Testis (tissue), 3 donors: ENCODE data around the gene EMILIN3. TPM values are rescaled to one million over a fixed set of nuclear protein-coding genes. Genes with fewer than 3 reads are reported as not detected.

Experiments
- DNase-seq: peaks from one replicate; pipeline ENCODE4 v3.0.0-alpha.2; 2019
- H3K27ac ChIP-seq, 2 donors: fragments of 200-600 bp; sonication (generic); one replicate each; pipeline ENCODE4 v1.5.1; 2019
- H3K27me3 ChIP-seq: fragments of 200-600 bp; sonication (generic); one replicate; pipeline ENCODE4 v1.5.1; 2019
- H3K36me3 ChIP-seq: fragments of 200-600 bp; sonication (generic); one replicate; pipeline ENCODE4 v1.5.1; 2017; ENCODE audit warnings: low read depth; ENCODE audit errors: missing control alignments
- H3K4me1 ChIP-seq: fragments of 200-600 bp; sonication (generic); one replicate; pipeline ENCODE4 v1.5.1; 2019
- H3K4me3 ChIP-seq, 2 donors: fragments of 200-600 bp; sonication (generic); one replicate each; pipeline ENCODE4 v1.5.1; 2017 to 2019
- H3K9me3 ChIP-seq: fragments of 200-600 bp; sonication (generic); one replicate; pipeline ENCODE4 v1.5.1; 2017
- POLR2A ChIP-seq: fragments of 450-650 bp; IDR thresholded peaks from one replicate; pipeline ENCODE4 v1.6.1; 2017; ENCODE audit warnings: antibody characterized with exemption, mild to moderate bottlenecking, moderate library complexity
- WGBS, 2 donors: methylation state at CpG; one replicate each; pipeline ENCODE4 v1.1.5; 2018; 5-methylcytosine and 5-hydroxymethylcytosine counted together
- intact Hi-C: fragments of 100-400 bp; cut with DNase I; formaldehyde crosslinking; loops from one replicate; pipeline ENCODE4 v1.15.1; 2023; ENCODE audit warnings: low total_unique reads
- polyA plus RNA-seq: library from polyadenylated mRNA; stranded (reverse); fragments of 350-450 nt; fragmentation: Illumina TruSeq; extraction: RNeasy Lipid Tissue Mini Kit (QIAGEN cat#74804); gene quantifications from one replicate; pipeline ENCODE4 v1.2.3, GENCODE V29; 2014; ENCODE audit warnings: low read depth, low replicate concordance; ENCODE audit not compliant: insufficient read depth
- total RNA-seq, 2 donors: library from RNA; depleted of rRNA; stranded (reverse); fragments of >200 nt; gene quantifications; one replicate each; pipeline ENCODE4 v1.2.3, GENCODE V29; 2016
- TF ChIP-seq, protein P1 (sequence below), 3 experiments: fragments of 450-650 bp in 2 of 3; fragments of 200-600 bp in 1 of 3; sonication (generic) in 1 of 3; IDR thresholded peaks; one replicate each; pipeline ENCODE4 v1.5.1; 2016 to 2019; ENCODE audit warnings: antibody characterized with exemption in 3 of 3, mild to moderate bottlenecking in 2 of 3, moderate library complexity in 1 of 3

Gene EMILIN3
- total and polyA plus RNA-seq, 3 donors from 2014 or later = 3.7 to 14.8 (median 4.2) TPM

DNA sequence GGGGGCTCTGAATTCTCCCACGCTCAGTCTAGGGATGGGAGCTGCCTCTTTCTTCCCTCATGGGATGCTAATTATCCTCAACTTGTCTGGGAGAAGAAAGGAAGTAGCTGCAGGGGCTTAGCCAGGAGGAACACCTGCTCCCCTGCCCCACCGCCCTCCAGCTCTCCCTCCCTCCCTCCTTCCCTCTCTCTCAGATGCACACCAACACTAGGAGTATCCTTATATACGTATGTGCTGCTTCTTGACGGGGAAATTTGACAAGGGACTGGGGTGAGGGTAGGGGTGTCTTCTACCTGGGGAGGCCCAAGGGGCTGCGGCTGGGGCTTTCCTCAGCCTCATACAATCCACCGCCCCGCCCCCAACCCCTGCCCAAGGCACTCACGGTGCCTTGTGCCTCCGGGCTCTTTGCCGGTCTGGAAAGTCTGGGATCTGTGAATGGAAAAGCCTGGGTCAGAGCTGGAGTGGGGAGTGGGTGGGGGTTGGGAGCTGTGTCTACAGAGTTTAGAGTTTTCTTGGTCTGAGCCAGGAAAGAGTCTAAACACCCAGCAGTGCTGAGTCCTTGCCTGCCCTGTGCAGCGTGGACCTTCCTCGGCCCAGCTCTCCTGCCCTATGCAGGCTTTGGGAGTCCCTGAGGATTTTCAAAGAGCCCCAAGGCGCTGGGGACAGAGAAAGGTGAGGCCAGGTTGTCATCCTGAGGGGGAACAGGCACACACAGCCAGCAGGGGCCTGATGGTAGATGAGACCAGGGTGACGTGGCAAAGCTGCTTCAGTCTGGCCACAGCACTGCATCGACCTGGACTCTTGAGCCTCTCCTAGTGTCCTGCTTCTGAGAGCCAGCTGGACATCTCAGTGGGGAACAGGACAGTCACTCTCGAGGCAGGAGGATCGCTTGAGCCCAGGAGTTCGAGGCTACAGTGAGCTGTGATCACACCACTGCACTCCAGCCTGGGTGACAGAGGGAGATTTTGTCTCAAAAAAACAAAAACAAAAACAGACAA lies 29.3 kb upstream of the EMILIN3 start:
- peak overlapping the region in 1 of 2 donors; percentile 56 for H3K27ac ChIP-seq
- H3K27me3 ChIP-seq = no peaks in the 10 kb centered on the region
- H3K4me3 ChIP-seq = no peak overlapping the region
- intact Hi-C loops = no loop called here
- H3K4me1 ChIP-seq = peaks cover 56% of the 10 kb centered on the region
- no peak for DNase-seq
- no peak for TF ChIP-seq POLR2A
- 55% methylated on average over 10 to 18 of the region's 18 CpGs for WGBS, 2 donors
- H3K36me3 ChIP-seq = no peaks in the 10 kb centered on the region
- no peaks in the 10 kb centered on the region for H3K9me3 ChIP-seq

DNA sequence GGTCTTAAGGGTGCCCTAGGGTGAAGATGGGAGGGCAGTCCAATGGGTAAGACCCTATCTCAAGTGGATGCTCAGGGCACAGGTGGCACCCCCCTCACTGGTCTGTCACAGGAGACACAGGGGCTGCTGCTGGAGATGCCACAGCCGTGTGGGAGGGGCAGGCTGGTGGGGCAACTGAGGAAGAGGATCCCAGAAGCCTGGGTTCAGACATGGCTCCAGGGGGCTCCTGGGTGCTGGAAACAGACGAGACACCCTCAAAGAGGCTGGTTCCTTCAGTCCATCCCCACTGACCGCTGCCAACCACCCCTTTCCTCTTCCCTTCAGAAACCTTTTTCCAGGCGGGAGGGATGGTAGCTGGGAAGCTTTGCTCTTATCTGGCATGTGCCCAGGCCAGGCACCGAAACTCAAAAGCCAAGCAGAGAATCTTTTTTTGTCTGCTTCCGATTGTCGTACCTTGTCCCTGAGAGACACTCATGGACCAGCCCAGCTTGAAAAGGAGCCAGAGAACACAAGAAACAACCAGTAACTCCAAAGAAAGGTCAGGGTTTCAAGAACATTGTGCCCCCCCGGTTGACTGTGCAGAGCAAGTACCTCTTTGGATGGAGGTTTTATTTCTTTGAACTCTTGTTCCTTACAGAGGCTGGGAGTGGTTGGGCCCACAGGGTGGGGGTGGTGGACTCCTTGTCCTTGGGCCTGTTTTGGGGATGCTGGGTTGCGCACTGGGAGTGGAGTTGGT lies 28.5 kb upstream of the EMILIN3 start:
- no peaks in the 10 kb centered on the region for H3K27me3 ChIP-seq
- H3K36me3 ChIP-seq = no peaks in the 10 kb centered on the region
- H3K4me1 ChIP-seq = peaks cover 56% of the 10 kb centered on the region
- WGBS, 2 donors = 34 to 40% methylated on average over 9 of the region's 9 CpGs
- H3K27ac ChIP-seq = peak overlapping the region in 1 of 2 donors; percentile 56
- TF ChIP-seq, protein P1, sequence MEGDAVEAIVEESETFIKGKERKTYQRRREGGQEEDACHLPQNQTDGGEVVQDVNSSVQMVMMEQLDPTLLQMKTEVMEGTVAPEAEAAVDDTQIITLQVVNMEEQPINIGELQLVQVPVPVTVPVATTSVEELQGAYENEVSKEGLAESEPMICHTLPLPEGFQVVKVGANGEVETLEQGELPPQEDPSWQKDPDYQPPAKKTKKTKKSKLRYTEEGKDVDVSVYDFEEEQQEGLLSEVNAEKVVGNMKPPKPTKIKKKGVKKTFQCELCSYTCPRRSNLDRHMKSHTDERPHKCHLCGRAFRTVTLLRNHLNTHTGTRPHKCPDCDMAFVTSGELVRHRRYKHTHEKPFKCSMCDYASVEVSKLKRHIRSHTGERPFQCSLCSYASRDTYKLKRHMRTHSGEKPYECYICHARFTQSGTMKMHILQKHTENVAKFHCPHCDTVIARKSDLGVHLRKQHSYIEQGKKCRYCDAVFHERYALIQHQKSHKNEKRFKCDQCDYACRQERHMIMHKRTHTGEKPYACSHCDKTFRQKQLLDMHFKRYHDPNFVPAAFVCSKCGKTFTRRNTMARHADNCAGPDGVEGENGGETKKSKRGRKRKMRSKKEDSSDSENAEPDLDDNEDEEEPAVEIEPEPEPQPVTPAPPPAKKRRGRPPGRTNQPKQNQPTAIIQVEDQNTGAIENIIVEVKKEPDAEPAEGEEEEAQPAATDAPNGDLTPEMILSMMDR (IDR thresholded peaks at IDR 0.05) = no peak
- TF ChIP-seq POLR2A = no peak
- H3K4me3 ChIP-seq = no peak overlapping the region
- intact Hi-C loops = no loop called here
- H3K9me3 ChIP-seq = no peaks in the 10 kb centered on the region
- DNase-seq = peak; percentile 74

DNA sequence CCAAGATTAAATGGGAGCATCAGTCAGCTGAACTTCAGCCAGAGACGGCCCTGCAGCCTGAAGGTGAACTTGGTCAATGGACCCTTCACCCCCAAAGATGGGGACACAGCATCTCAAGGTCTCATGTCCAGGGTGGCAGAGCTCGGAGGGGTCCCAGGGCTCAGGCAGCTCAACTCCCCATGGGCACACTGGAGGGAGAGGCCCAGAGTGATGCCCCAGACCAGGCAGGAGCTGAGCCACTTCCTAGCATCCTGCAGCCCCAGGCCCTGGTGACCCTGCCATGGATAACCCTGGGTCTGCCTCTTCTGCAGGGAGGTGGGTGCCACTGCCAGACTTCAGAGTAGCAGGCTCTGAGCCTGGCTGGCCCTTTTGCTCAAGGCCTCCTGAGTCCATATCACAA lies 27.5 kb upstream of the EMILIN3 start:
- Histone ChIP-seq H3K27me3 (no peaks in the 10 kb centered on the region), H3K36me3 (no peaks in the 10 kb centered on the region), H3K4me1 (peaks cover 56% of the 10 kb centered on the region), H3K4me3 (no peak overlapping the region), H3K27ac (no peak overlapping the region), H3K9me3 (no peaks in the 10 kb centered on the region)
- no peak for TF ChIP-seq POLR2A
- TF ChIP-seq, protein P1 (IDR thresholded peaks at IDR 0.05) = no peak
- intact Hi-C loops = no loop called here
- WGBS, 2 donors = 60 to 80% methylated on average over 1 to 2 of the region's 2 CpGs
- DNase-seq = no peak

DNA sequence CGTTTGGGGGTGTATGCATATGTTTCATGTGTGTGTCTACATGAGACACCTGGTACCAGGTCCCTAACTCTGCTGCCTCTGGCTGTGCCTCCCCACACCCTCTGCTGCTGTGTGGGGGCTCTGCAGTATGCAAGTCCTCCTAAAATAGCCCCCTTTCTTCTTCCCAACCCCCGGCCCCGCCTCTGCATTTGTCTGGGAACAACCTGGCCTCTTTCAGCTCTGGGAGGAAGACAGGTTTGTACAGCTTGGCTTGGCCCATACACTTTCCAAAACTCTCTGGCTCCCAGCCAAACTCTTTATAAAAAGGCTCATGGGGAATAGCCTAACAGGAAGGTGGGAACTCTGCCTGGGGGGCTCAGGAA lies 27.1 kb upstream of the EMILIN3 start:
- H3K27ac ChIP-seq = no peak overlapping the region
- intact Hi-C loops = no loop called here
- H3K9me3 ChIP-seq = no peaks in the 10 kb centered on the region
- no peak overlapping the region for H3K4me3 ChIP-seq
- no peaks in the 10 kb centered on the region for H3K27me3 ChIP-seq
- no peaks in the 10 kb centered on the region for H3K36me3 ChIP-seq
- peak; percentile 44 for DNase-seq
- 47 to 53% methylated on average over 3 of the region's 3 CpGs for WGBS, 2 donors
- peaks cover 53% of the 10 kb centered on the region for H3K4me1 ChIP-seq
- TF ChIP-seq, protein P1 (IDR thresholded peaks at IDR 0.05) = no peak
- TF ChIP-seq POLR2A = no peak
